GM03348 (cell line): ENCODE results near the gene FURIN.
A peak's percentile ranks its signal among the peaks of the same experiment; 100 is the strongest.
"Not testable (repeated sequence)": the region's sequence is repeated elsewhere in the genome, so short reads cannot be mapped to it uniquely, and the experiment has no call there.

ENCODE experiments used
- DNase-seq: peaks from one replicate; pipeline ENCODE4 v3.0.0; 2012; ENCODE audit warnings: low spot score

Gene FURIN

DNA sequence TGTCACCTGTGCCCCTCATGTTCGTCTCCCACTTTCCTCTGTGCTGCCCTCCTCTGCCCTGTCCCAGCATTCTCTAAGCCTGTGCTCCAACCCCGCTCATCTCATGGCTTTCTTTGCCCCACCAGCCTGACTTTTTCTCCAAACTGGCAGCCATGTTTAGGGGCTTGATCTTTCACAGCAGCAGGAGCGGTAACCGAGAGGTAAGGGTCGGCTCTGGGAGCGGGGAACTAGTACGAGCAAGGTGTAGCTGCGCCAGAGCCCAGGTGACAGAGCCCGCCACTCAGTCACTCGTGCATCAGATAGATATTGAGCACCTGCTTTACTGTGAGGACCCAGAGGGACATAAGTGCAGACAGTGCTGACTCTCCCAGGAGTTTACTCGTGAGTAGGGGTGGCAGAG lies 48.1 kb downstream of the FURIN start:
- no peak for DNase-seq

DNA sequence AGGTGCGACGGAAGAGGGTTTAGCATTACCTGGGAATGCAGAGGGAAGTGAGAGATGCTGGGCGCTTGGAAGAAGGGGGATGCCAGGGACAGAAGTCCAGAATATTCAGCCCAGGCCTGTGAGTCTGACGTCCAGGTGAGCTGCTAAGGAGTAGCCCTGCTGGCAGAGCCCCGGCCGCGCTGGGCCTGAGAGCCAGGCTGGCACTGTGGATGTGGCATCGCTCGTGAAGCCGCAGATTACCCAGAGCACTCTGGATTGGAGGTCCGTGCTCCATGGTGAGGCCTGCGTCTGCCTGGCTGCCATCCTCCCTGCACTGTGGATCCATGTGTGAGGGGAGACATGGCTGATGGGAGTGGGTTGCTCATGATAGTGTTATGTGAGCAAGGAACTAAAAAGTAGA lies 49.2 kb downstream of the FURIN start:
- no peak for DNase-seq

DNA sequence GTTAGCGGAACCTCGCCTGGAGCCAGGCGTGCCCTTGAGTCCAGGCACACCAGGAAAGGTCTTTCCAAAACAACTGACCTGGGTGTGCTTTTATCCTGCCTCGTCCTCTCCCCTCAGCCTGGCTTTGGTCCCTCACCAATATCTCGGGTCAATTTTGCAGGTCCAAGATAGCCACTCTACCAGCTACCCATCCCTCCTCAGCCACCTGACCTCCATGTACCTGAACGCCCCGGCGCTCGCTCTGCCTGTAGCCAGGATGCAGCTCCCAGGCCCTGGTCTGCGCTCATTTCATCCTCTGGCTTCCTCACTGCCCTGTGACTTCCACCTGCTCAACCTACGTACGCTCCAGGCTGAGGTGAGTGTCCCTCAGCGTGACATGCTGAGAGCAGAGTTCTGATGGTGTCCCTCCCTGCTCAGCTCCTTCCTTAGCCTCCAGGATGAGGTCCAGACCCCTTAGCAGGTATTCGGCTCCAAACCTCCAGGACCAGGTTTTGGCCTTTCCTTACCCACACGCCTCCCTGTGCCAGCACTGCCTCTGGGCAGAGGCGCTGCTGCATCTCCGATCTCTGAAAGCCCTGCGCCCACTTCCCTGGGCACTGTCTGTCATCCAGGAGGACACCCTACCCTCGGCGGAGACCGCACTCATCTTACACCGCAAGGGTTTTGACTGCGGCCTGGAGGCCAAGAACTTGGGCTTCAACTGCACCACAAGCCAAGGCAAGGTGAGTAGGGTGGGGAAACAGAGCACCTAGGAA lies 49.8 kb downstream of the FURIN start:
- DNase-seq, result no peak

DNA sequence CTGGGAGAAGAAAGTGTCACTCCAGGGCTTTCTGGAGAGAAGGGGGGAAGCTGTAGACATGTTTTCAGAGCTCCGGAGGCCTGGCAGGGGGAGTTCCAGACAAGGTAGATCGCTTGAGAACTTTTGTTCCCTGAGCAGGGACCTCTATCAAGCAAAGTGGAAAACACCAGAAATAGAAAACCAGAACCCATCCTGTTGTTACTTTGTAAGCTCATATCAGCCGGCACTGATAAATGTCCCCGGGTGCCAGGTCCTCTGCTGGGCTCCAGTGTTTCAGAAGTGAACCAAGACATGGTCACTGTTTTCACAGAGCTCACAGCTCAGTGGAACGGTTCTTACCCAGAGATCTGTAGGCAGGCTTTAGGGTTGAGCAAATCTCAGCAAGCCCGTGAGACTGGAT lies 50.4 kb downstream of the FURIN start:
- DNase-seq, result no peak

DNA sequence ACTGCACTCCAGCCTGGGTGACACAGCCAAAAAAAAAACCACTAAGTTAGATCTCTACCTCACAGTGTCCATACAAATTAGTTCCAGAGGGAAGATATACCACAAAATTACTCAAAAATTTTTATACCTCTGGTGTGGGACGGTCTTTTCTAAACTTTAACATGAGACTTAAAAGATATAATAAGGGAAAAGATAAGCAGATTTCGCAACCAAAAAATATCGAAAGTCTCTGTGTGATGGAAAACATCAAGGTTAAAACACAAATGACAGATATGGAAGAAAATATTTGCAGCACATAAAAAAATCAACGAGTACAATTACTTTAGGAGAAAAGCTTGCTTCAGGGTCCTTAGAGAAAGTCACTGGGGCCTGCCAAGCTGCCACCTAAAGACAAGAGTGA lies 53.5 kb downstream of the FURIN start:
- no peak for DNase-seq

DNA sequence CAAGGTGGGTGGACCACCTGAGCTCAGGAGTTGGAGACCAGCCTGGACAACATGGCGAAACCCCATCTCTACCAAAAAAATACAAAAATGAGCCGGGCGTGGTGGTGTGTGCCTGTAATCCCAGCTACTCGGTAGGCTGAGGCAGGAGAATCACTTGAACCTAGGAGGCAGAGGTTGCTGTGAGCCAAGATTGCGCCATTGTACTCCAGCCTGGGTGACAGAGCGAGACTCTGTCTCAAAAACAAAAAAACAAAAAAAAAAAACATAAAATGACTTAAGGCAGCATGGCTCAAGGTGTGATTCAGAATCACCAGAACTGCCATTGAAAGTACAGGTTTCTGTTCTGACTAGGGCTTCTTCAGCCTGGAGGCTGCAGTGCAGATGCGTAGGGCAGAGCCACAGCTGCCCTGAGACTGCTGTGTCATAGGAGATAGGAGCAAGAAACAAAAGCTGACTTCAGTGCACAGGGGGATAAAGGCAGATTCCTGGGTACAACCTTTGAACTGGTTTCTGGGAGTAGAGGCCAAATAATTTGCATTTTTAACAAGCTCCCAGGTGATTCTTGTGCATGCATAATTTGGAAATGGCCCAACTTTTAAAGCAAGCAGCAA lies 54.4 kb downstream of the FURIN start:
- not testable (repeated sequence) for DNase-seq

DNA sequence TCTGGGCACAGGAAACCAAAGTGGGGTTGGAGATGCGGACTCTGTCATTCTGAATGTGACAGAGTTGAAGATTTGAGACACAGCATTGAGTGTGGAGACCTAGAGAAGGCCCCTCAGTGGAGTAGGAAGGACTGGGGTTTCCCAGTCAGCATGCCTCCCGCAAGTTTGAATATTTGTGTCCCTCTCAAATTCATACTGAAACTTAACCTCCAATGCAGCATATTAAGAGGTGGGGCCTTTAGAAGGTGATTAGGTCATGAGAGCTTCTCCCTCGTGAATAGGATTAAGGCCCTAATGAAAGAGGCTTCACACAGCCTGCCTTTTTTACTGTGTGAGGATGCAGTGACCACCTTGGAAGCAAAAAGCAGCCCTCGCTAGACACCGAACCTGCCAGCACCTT lies 56.0 kb downstream of the FURIN start:
- no peak for DNase-seq

DNA sequence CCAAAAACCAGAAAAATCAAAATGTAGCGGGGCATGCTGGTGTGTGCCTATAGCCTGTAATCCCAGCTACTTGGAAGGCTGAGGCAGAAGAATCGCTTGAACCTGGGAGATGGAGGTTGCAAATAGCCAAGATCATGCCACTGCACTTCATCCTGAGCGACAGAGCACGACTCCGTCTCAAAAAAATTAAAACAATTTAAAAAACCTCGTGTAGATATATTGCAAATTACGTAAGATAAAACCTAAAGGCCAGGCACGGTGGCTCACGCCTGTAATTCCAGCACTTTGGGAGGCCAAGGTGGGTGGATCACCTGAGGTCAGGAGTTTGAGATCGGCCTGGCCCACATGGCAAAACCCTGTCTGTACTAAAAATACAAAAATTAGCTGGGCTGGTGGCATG lies 58.4 kb downstream of the FURIN start:
- not testable (repeated sequence) for DNase-seq

DNA sequence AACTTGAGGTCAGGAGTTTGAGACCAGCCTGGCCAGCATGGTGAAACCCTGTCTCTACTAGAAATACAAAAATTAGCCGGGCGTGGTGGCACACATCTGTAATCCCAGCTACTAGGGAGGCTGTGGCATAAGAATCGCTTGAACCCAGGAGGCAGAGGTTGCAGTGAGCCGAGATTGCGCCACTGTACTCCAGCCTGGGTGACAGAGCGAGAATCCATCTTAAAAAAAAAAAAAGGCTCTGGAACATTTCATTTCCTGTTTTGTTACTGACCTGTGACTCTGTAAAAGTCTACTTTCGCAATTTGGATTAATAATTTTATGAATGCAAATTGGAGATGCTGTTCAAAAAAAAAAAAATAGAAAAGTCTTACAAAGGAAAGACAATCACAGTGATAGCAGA lies 59.7 kb downstream of the FURIN start:
- DNase-seq, result not testable (repeated sequence)

DNA sequence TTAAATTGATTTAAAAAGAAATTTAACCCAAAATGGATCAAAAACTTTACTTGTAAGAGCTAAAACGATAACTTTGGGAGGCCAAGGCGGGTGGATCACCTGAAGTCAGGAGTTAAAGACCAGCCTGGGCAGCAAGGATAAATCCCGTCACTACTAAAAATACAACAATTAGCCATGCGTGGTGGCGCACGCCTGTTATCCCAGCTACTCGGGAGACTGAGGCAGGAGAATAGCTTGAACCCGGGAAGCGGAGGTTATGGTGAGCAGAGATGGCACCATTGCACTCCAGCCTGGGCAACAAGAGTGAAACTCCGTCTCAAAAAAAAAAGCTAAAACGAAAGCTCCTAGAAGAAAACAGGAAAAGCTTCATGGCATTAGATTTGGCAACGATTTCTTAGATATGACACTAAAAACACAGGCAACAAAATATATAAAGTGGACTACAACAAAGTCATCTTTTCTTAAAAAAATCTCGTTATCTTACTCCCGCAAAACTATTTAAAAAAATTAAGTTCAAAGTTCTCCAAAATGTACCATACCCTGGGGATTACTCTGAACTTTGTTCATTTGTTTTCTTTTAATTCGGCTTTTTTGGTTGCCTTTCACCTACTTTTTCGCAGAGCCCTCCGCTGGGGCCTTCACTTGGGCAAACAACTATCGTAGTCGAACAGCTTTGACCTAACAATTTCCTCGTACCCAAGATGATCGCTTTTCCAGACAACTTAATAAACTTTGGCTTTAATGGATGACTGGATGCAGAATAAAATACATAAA lies 61.0 kb downstream of the FURIN start:
- no peak for DNase-seq

DNA sequence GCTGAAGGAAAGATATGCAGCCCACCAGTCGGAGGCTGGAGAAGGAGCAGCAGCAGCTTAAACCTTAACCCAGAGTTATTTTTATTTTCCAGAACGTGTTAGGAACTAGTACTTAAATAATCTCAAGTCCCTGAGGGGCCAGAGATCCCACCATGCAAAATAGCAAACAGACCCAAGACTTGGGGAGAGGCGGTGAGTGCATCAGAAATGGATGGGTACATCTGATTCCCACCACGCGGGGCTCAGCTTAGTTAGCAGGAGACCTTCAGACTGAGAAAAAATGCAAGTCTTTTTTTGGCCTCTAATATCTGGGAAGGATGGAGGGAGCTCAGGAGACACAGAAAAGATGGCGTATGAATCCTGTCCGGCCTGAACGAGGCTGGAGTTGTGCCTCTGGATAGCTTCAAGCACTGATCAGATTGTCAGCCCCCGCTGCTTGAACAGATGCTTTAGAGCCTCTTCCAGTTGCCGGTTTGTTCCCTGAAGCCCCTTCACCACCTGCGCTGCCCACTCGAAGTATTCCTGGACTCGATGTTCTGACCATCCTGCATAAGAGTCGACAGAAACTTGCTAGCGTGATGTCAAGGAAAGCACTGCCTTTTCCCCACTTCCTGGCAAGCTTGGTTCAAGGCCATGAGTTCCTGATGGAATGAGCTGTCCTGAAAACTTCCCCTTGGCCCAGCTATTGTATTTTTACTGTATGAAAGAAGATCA lies 62.6 kb downstream of the FURIN start:
- no peak for DNase-seq

DNA sequence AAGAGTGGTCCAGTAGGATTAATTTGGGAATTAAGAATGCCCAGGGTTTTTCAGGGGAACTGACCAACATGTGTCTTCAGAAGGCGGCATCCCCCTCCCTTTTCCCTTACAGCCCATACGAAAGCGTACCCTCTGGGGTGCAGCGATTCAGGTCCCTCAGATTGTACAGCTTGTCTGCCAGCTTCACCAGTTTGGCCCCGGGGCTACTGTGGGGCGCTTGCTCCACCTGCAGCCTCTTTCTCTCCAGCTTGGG lies 63.1 kb downstream of the FURIN start:
- DNase-seq, result no peak

DNA sequence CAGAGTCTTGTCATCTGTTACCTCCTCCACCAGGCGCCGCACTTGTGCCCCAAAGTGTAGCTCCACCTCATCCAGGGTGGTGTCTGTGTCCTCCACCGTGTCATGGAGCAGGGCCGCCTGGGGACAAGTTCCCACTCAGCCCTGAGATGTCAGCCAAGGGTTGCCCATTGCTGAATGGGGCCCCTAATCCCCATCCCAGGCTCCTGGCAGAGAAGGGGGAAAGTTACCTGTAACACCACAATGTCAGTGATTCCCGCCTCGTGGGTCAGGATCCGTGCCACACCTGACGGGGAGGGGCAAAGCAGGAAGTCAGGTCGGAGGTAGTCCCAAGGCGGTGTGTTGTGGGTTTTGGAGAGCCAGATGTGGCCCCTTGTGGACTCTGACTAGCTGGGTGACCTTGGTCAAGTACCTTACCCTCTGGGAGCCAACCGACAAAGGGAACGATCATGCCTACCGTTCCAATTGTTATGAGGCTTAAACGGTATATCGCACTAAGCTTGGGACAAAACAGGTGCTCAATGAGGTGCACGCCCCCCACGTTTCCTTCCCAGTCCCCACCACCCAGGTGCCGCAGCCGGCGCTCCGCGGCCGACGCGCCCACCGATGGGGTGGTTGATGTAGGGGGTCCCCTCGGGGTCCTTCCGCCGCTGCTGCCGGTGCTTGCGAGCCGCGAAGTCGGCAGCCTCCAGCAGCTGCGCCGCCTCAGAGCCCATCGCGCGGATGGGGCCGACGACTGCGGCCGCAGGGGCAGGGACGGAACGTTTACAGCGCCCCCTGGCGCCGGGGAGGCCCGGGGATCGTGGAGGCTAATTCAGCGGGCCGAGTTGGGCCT lies 63.7 kb downstream of the FURIN start, which contains the start of gene HDDC3:
HDDC3 (minus strand) TSS at position 722 of the 832 bp plus-strand sequence; CDS start at position 713, 9 bp downstream.
- DNase-seq, result peak; percentile 97

DNA sequence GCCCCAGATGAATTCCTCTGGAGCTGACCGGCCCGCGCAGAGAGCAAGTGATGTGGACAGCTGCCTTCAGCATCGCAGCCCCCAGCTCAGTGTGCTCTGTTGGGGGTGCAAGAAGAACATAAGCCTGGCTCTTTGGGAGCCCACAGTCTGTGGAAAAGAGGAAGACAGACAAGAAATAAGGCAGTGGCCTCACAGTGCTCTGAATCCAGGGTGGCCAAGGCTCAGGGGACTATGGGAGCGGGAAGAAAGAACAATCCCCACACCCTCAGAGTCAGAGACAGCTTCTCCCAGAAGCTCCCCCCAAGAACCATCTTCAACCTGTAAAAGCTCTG lies 64.2 kb downstream of the FURIN start:
- DNase-seq, result no peak
